Gastroesophageal sphincter (tissue), 3 donors: ENCODE measurements around the gene CEP250.

Source experiments
- EP300 ChIP-seq: sonication (generic); formaldehyde crosslinking; IDR thresholded peaks from one replicate; pipeline ENCODE4 v1.6.1; 2017; ENCODE audit warnings: antibody characterized with exemption, mild to moderate bottlenecking
- TF ChIP-seq, protein P1 (sequence below), 4 experiments: fragments of 200-600 bp in 2 of 4; fragments of 450-650 bp in 2 of 4; sonication (generic) in 1 of 4; IDR thresholded peaks; one replicate each; pipeline ENCODE4 v1.5.1; 2017 to 2019; ENCODE audit warnings: antibody characterized with exemption in 4 of 4, mild to moderate bottlenecking in 2 of 4, moderate library complexity in 2 of 4

DNA sequence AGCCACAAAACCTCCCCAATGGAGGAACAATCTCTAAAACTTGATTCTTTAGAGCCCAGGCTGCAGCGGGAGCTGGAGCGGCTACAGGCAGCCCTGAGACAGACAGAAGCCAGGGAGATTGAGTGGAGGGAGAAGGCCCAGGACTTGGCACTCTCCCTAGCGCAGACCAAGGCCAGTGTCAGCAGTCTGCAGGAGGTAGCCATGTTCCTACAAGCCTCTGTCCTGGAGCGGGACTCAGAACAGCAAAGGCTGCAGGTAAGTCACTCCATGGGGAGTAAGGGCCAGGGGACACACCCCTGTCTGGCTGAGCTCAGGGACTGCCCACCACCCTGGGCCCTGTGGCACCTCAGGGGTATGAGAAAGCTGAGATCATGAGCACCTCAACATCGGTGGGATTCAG is 49.4 kb downstream of the CEP250 start:
- TF ChIP-seq, protein P1, sequence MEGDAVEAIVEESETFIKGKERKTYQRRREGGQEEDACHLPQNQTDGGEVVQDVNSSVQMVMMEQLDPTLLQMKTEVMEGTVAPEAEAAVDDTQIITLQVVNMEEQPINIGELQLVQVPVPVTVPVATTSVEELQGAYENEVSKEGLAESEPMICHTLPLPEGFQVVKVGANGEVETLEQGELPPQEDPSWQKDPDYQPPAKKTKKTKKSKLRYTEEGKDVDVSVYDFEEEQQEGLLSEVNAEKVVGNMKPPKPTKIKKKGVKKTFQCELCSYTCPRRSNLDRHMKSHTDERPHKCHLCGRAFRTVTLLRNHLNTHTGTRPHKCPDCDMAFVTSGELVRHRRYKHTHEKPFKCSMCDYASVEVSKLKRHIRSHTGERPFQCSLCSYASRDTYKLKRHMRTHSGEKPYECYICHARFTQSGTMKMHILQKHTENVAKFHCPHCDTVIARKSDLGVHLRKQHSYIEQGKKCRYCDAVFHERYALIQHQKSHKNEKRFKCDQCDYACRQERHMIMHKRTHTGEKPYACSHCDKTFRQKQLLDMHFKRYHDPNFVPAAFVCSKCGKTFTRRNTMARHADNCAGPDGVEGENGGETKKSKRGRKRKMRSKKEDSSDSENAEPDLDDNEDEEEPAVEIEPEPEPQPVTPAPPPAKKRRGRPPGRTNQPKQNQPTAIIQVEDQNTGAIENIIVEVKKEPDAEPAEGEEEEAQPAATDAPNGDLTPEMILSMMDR (IDR thresholded peaks at IDR 0.05) = no peak
- no peak for TF ChIP-seq EP300
